H1 (cell line): ENCODE measurements around the gene TRIM40. TPM values are rescaled to one million over a fixed set of nuclear protein-coding genes. Genes with fewer than 3 reads are reported as not detected.

Experiments
- CTCF ChIA-PET: fragments of 300-600 bp; sonication (Branson Sonifier 250); formaldehyde crosslinking; loops from one replicate; lab custom pipeline; 2021; ENCODE audit not compliant: partially characterized antibody; lab: Charles Lee
- POLR2A ChIA-PET: fragments of 300-600 bp; sonication (Branson Sonifier 250); formaldehyde crosslinking; loops from one replicate; lab custom pipeline; 2021; ENCODE audit warnings: inconsistent platforms; ENCODE audit not compliant: partially characterized antibody; lab: Charles Lee
- DNase-seq, 2 experiments: peaks; one replicate each; pipeline versions ENCODE4 v3.0.0 to v3.0.0-alpha.2; 2010 to 2022; ENCODE audit warnings: low spot score in 2 of 2, low read depth in 1 of 2, mixed read lengths in 1 of 2
- FAIRE-seq: peaks from 2 replicates; lab custom pipeline; 2011; peaks lifted over from hg19 to GRCh38; lab: Jason Lieb, UNC
- H2AFZ ChIP-seq: 2 replicates; pipeline ENCODE4 v1.8.1; 2012; ENCODE audit warnings: low read length, inconsistent platforms
- H2AK5ac ChIP-seq: 2 replicates; pipeline ENCODE4 v1.6.1; 2013; ENCODE audit warnings: low read depth, low read length
- H2BK120ac ChIP-seq: replicated peaks from 2 replicates; pipeline ENCODE3; 2013; ENCODE audit warnings: low read depth, low read length, inconsistent platforms
- H2BK12ac ChIP-seq: 2 replicates; pipeline ENCODE4 v1.6.1; 2013; ENCODE audit warnings: low read depth, low read length
- H2BK15ac ChIP-seq: 2 replicates; pipeline ENCODE4 v1.6.1; 2013; ENCODE audit warnings: low read length
- H2BK20ac ChIP-seq: 2 replicates; pipeline ENCODE4 v1.6.1; 2013; ENCODE audit warnings: low read length
- H2BK5ac ChIP-seq: 2 replicates; pipeline ENCODE4 v1.6.1; 2013; ENCODE audit warnings: low read depth, low read length
- H3K14ac ChIP-seq: 2 replicates; pipeline ENCODE4 v1.6.1; 2013; ENCODE audit warnings: inconsistent platforms; ENCODE audit not compliant: insufficient read length
- H3K18ac ChIP-seq: 2 replicates; pipeline ENCODE4 v1.6.1; 2013; ENCODE audit warnings: low read length; ENCODE audit errors: extremely low read depth
- H3K23ac ChIP-seq: 2 replicates; pipeline ENCODE4 v1.6.1; 2013; ENCODE audit warnings: inconsistent platforms; ENCODE audit not compliant: insufficient read length
- H3K23me2 ChIP-seq: 2 replicates; pipeline ENCODE4 v1.6.1; 2013; ENCODE audit warnings: low read depth, low read length
- H3K27ac ChIP-seq: 2 replicates; pipeline ENCODE4 v1.6.1; 2011; ENCODE audit warnings: low read depth, low read length, inconsistent platforms
- H3K27me3 ChIP-seq, 4 experiments: replicated peaks in 1 of 4; 1 replicate in 1 of 4; 2 replicates in 3 of 4; pipeline versions ENCODE4 v1.6.1 to v1.8.1; 2011 to 2013; ENCODE audit warnings: low read length in 3 of 4, mild to moderate bottlenecking in 3 of 4, inconsistent platforms in 2 of 4, mixed read lengths in 2 of 4, moderate library complexity in 1 of 4; ENCODE audit not compliant: control insufficient read depth in 3 of 4, insufficient read depth in 3 of 4; ENCODE audit errors: extremely low read depth in 1 of 4
- H3K36me3 ChIP-seq, 4 experiments: 2 replicates each; pipeline versions ENCODE4 v1.6.1 to v1.8.1; 2011 to 2013; ENCODE audit warnings: mild to moderate bottlenecking in 4 of 4, low read length in 3 of 4, moderate library complexity in 2 of 4, control low read depth in 1 of 4, inconsistent platforms in 1 of 4; ENCODE audit not compliant: insufficient read depth in 4 of 4, control insufficient read depth in 2 of 4
- H3K4ac ChIP-seq: replicated peaks from 2 replicates; pipeline ENCODE3; 2013; ENCODE audit warnings: low read length, low read depth, mixed read lengths, inconsistent platforms; ENCODE audit not compliant: insufficient read length
- H3K4me1 ChIP-seq, 4 experiments: replicated peaks in 1 of 4; 1 replicate in 1 of 4; 2 replicates in 3 of 4; pipeline versions ENCODE4 v1.6.1 to v1.8.1; 2011 to 2013; ENCODE audit warnings: low read length in 3 of 4, inconsistent platforms in 2 of 4, mixed read lengths in 1 of 4; ENCODE audit not compliant: insufficient read depth in 4 of 4, control insufficient read depth in 3 of 4
- H3K4me2 ChIP-seq, 2 experiments: 2 replicates each; pipeline versions ENCODE4 v1.6.1 to v1.8.1; 2011 to 2013; ENCODE audit warnings: low read depth in 2 of 2, low read length in 2 of 2, control low read depth in 1 of 2, inconsistent platforms in 1 of 2, mild to moderate bottlenecking in 1 of 2; ENCODE audit not compliant: insufficient read depth in 1 of 2
- H3K4me3 ChIP-seq, 4 experiments: fragments of 200-600, 300-600 bp in 1 of 4; sonication (generic), shearing (Covaris generic), sonication (Bioruptor Twin) in 1 of 4; 2 replicates each; pipeline versions ENCODE4 v1.5.1 to v1.8.1; 2011 to 2016; ENCODE audit warnings: low read length in 4 of 4, low read depth in 3 of 4, control low read depth in 2 of 4, inconsistent platforms in 2 of 4, mild to moderate bottlenecking in 2 of 4, mixed read lengths in 1 of 4, moderate library complexity in 1 of 4; ENCODE audit not compliant: insufficient read depth in 2 of 4; ENCODE audit errors: extremely low read depth in 1 of 4
- H3K56ac ChIP-seq: replicated peaks from 2 replicates; pipeline ENCODE3; 2013; ENCODE audit warnings: low read depth, mild to moderate bottlenecking, mixed read lengths, low read length, inconsistent platforms; ENCODE audit not compliant: insufficient read length
- H3K79me1 ChIP-seq: 2 replicates; pipeline ENCODE4 v1.6.1; 2013; ENCODE audit warnings: low read depth, low read length, control low read depth
- H3K79me2 ChIP-seq, 2 experiments: 2 replicates each; pipeline versions ENCODE4 v1.6.1 to v1.8.1; 2012 to 2013; ENCODE audit warnings: low read length in 2 of 2, mild to moderate bottlenecking in 2 of 2, inconsistent platforms in 1 of 2; ENCODE audit not compliant: insufficient read depth in 2 of 2, control insufficient read depth in 1 of 2
- H3K9ac ChIP-seq, 4 experiments: replicated peaks in 1 of 4; 1 replicate in 1 of 4; 2 replicates in 3 of 4; pipeline versions ENCODE4 v1.6.1 to v1.8.1; 2011 to 2013; ENCODE audit warnings: low read depth in 3 of 4, low read length in 3 of 4, control low read depth in 2 of 4, mild to moderate bottlenecking in 2 of 4, moderate library complexity in 2 of 4, inconsistent platforms in 1 of 4; ENCODE audit errors: extremely low read depth in 1 of 4
- H3K9me3 ChIP-seq, 2 experiments: 2 replicates each; pipeline versions ENCODE4 v1.6.1 to v1.8.1; 2012 to 2013; ENCODE audit warnings: mild to moderate bottlenecking in 2 of 2, moderate library complexity in 2 of 2, control low read depth in 1 of 2, inconsistent platforms in 1 of 2, low read depth in 1 of 2, low read length in 1 of 2, mixed read lengths in 1 of 2; ENCODE audit not compliant: insufficient read depth in 2 of 2
- H4K20me1 ChIP-seq, 2 experiments: replicated peaks in 1 of 2; 2 replicates each; pipeline versions ENCODE3 to v1.8.1; 2011 to 2013; ENCODE audit warnings: inconsistent platforms in 2 of 2, low read length in 2 of 2, mild to moderate bottlenecking in 1 of 2; ENCODE audit not compliant: insufficient read depth in 2 of 2, control insufficient read depth in 1 of 2
- H4K5ac ChIP-seq: 2 replicates; pipeline ENCODE4 v1.6.1; 2013; ENCODE audit warnings: low read length, low read depth, mixed read lengths, inconsistent platforms; ENCODE audit not compliant: insufficient read length
- H4K8ac ChIP-seq: 2 replicates; pipeline ENCODE4 v1.8.0; 2013; ENCODE audit warnings: mild to moderate bottlenecking, moderate library complexity, low read length, inconsistent platforms; ENCODE audit not compliant: insufficient read depth; ENCODE audit errors: extremely low read depth
- H4K91ac ChIP-seq: replicated peaks from 2 replicates; pipeline ENCODE3; 2013; ENCODE audit warnings: low read length, mixed read lengths, inconsistent platforms; ENCODE audit not compliant: insufficient read length
- ATF3 ChIP-seq: IDR thresholded peaks from 2 replicates; pipeline ENCODE4 v1.6.1; 2011; ENCODE audit warnings: low read depth, mild to moderate bottlenecking, low read length; ENCODE audit not compliant: insufficient read depth
- BACH1 ChIP-seq: IDR thresholded peaks from 2 replicates; pipeline ENCODE4 v1.6.1; 2012; ENCODE audit warnings: low read length, improper control_type of control experiment
- JUN ChIP-seq: IDR thresholded peaks from 2 replicates; pipeline ENCODE4 v1.6.1; 2011; ENCODE audit warnings: low read depth, mild to moderate bottlenecking, improper control_type of control experiment, low read length
- JUND ChIP-seq: IDR thresholded peaks from 2 replicates; pipeline ENCODE4 v1.6.1; 2011; ENCODE audit warnings: mild to moderate bottlenecking, improper control_type of control experiment, low read length
- NRF1 ChIP-seq: IDR thresholded peaks from 2 replicates; pipeline ENCODE4 v1.6.1; 2011; ENCODE audit warnings: mild to moderate bottlenecking, low read depth, low read length, improper control_type of control experiment
- POLR2AphosphoS5 ChIP-seq: IDR thresholded peaks from 2 replicates; pipeline ENCODE4 v1.6.1; 2011; ENCODE audit warnings: low read depth, low read length
- RBBP5 ChIP-seq: IDR thresholded peaks from 2 replicates; pipeline ENCODE4 v1.7.1; 2012; ENCODE audit warnings: low read depth, mild to moderate bottlenecking, inconsistent platforms, low read length, moderate library complexity, borderline replicate concordance
- RFX5 ChIP-seq: IDR thresholded peaks from 2 replicates; pipeline ENCODE4 v1.6.1; 2011; ENCODE audit warnings: low read depth, low read length, improper control_type of control experiment, borderline replicate concordance
- SAP30 ChIP-seq: fragments of 300-600 bp; sonication (generic); IDR thresholded peaks from 2 replicates; pipeline ENCODE4 v1.7.1; 2012; ENCODE audit warnings: low read length, moderate library complexity, mild to moderate bottlenecking, inconsistent platforms; ENCODE audit not compliant: insufficient read depth, insufficient replicate concordance
- SP2 ChIP-seq: IDR thresholded peaks from 2 replicates; pipeline ENCODE4 v1.6.1; 2012; ENCODE audit warnings: mild to moderate bottlenecking, low read length, inconsistent platforms
- TBP ChIP-seq: IDR thresholded peaks from 2 replicates; pipeline ENCODE4 v1.6.1; 2011; ENCODE audit warnings: low read depth, low read length, improper control_type of control experiment
- TEAD4 ChIP-seq: IDR thresholded peaks from 2 replicates; pipeline ENCODE4 v1.6.1; 2012; ENCODE audit warnings: low read depth, low read length, inconsistent platforms, mixed read lengths
- YY1 ChIP-seq: IDR thresholded peaks from 2 replicates; pipeline ENCODE4 v1.6.1; 2011; ENCODE audit warnings: low read depth, mild to moderate bottlenecking, low read length
- WGBS, 2 experiments: shearing (Covaris generic) in 1 of 2; methylation state at CpG; one replicate each; pipeline versions ENCODE4 v1.1.6 to v1.1.7; 2013 to 2015; ENCODE audit warnings: low lambda C conversion rate in 2 of 2, mixed read lengths in 2 of 2, inconsistent platforms in 1 of 2, low coverage in 1 of 2, missing lambda C conversion rate in 1 of 2; ENCODE audit not compliant: insufficient replicate concordance in 2 of 2, insufficient coverage in 1 of 2, insufficient read length in 1 of 2; ENCODE audit errors: extremely low coverage in 1 of 2, missing lambda C conversion rate in 1 of 2; 5-methylcytosine and 5-hydroxymethylcytosine counted together
- polyA plus RNA-seq, 7 experiments: library from polyadenylated mRNA; depleted of rRNA in 3 of 7; stranded (reverse) in 5 of 7; unstranded in 2 of 7; fragments of >200 nt in 5 of 7; fragments of 200-250 nt in 2 of 7; gene quantifications; 1 replicate in 5 of 7; 2 replicates in 1 of 7; 4 replicates in 1 of 7; pipeline versions ENCODE4 v1.2.1 to v1.2.3, GENCODE V29; 2011 to 2013; ENCODE audit warnings: missing spikeins in 2 of 7, mixed read lengths in 2 of 7
- total RNA-seq: library from RNA; stranded (reverse); fragmentation: NEBNext Ultra II Directional; extraction: Animal tissue kit (Norgen Biotek cat#: 25700); gene quantifications from 2 replicates; pipeline ENCODE4 v1.2.1, GENCODE V29; 2021
- TF ChIP-seq, protein P1 (sequence below): IDR thresholded peaks from 2 replicates; pipeline ENCODE4 v1.6.1; 2012; ENCODE audit warnings: inconsistent platforms

The TRIM40 gene
- total and polyA plus RNA-seq, 2 of the 8 experiments (the other 6 are each of a cell fraction or from before 2014, with no cell fraction given), result not detected

DNA sequence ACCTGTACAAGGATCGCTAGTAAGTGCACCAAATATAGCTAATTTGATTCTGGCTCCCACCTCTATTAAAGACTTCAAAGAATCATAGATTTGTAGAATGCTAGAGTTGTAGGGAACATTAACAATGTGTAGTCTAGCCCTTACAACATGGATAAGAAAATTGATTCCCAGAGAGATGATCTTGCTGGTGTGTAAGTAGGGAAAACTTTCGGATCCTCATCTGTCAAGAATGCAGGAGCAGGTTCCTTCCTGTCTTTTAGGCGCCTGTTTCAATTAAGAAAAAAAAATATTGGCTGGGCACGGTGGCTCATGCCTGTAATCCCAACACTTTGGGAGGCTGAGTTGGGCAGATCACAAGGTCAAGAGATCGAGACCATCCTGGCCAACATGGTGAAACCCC lies 48.1 kb upstream of the TRIM40 start:
- no peaks in the 10 kb centered on the region for H3K23me2 ChIP-seq
- peaks cover 0 to 5% (median 0%) of the 10 kb centered on the region in 4 experiments; a peak in 2 of 7 replicates for H3K4me1 ChIP-seq
- H3K27ac ChIP-seq, result no peak overlapping the region
- no peak overlapping the region for H3K23ac ChIP-seq
- no peak overlapping the region for H3K9ac ChIP-seq
- no peak overlapping the region for H2BK12ac ChIP-seq
- H2BK120ac ChIP-seq, result no peak overlapping the region
- H2BK15ac ChIP-seq, result no peak overlapping the region
- no peak for FAIRE-seq
- CTCF ChIA-PET, result interaction anchor here (0.6 to 2.3 kb wide), 4 partner anchors 9 to 490 kb away, joined by 3 to 18 read pairs (median 6); no protein-coding TSS in a partner anchor
- H4K5ac ChIP-seq, result no peak overlapping the region
- peaks cover 0 to 8% (median 0%) of the 10 kb centered on the region in 4 experiments; a peak in 3 of 7 replicates for H3K27me3 ChIP-seq
- H4K8ac ChIP-seq, result no peak overlapping the region
- no peaks in the 10 kb centered on the region for H4K20me1 ChIP-seq
- no peaks in the 10 kb centered on the region for H3K36me3 ChIP-seq
- no peaks in the 10 kb centered on the region for H3K79me2 ChIP-seq
- POLR2A ChIA-PET, result no interaction called here
- H3K4ac ChIP-seq, result no peak overlapping the region
- H2AFZ ChIP-seq, result no peak overlapping the region
- WGBS, 2 experiments, result 88% methylated on average over 5 of the region's 5 CpGs; no CpG with 5 or more reads in 1 of the 2 experiments
- H3K14ac ChIP-seq, result no peak overlapping the region
- no peak overlapping the region for H4K91ac ChIP-seq
- H2AK5ac ChIP-seq, result no peak overlapping the region
- H3K4me3 ChIP-seq, result no peak overlapping the region
- no peak overlapping the region for H2BK20ac ChIP-seq
- H2BK5ac ChIP-seq, result no peak overlapping the region
- no peaks in the 10 kb centered on the region for H3K79me1 ChIP-seq
- no peak overlapping the region for H3K56ac ChIP-seq
- no peak overlapping the region for H3K4me2 ChIP-seq
- no peak for DNase-seq
- H3K9me3 ChIP-seq, result peaks cover 0 to 14% of the 10 kb centered on the region in 2 experiments; a peak in 2 of 4 replicates
- no peak overlapping the region for H3K18ac ChIP-seq
- no peak for TF ChIP-seq SAP30
- TF ChIP-seq ATF3, result no peak
- no peak for TF ChIP-seq JUN
- TF ChIP-seq, protein P1, sequence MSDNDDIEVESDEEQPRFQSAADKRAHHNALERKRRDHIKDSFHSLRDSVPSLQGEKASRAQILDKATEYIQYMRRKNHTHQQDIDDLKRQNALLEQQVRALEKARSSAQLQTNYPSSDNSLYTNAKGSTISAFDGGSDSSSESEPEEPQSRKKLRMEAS, result no peak
- TF ChIP-seq JUND, result no peak
- no peak for TF ChIP-seq SP2
- no peak for TF ChIP-seq RFX5
- TF ChIP-seq POLR2AphosphoS5, result no peak
- TF ChIP-seq TEAD4, result no peak
- TF ChIP-seq BACH1, result no peak
- no peak for TF ChIP-seq TBP
- TF ChIP-seq RBBP5, result no peak
- TF ChIP-seq YY1, result no peak
- TF ChIP-seq NRF1, result no peak
